Measurements from ENCODE around the gene SYPL2.

DNA sequence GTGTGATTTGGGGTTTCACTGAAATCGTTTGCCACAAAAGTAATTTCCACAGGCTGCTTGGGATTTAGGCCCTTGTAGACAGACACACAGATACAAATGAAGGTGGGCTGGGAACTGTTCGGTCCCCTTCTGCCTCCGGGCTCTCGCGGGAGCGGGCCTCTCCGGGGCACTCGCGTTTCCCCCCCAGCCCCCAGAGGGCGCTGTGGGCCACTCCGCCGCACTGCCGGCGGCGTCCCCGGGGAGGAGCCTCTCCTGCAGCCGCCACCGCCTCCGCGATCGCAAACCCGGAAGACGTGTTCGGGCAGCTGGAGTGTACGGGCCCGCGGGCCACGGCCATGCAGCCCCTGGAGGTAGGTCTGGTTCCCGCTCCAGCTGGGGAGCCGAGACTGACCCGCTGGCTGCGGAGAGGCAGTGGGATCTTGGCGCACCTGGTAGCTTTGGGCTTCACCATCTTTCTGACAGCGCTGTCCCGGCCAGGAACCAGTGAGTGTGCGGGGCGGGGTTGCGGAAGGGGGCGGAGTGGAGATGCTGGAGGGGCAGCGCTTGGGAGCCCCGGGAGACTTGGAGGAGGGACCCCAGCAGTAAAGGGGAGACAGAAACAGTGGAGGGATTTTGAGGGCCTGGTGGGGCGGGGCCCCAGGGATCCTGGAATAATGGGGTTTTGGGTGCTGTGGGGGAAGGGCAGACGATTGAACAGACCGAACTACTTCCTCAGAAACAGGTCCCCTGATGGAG is 27.6 kb downstream of the SYPL2 start, which contains the start of gene CYB561D1:
- TF ChIP-seq POLR2AphosphoS5 (IDR thresholded peaks at IDR 0.05; ENCODE audit: low read depth, low read length) (peak; percentile 89), POLR2A (IDR thresholded peaks at IDR 0.05; ENCODE audit: low read depth, low read length) (peak; percentile 90), TAF1 (IDR thresholded peaks at IDR 0.05; ENCODE audit: borderline replicate concordance, low read depth, low read length) (peak; percentile 23; the same call in 1 of the 2 replicates)
